ENCODE measurements around the gene SPOCK1. TPM values are rescaled to one million over a fixed set of nuclear protein-coding genes. Genes with fewer than 3 reads are reported as not detected.

Gene SPOCK1
- total and polyA plus RNA-seq, 2 experiments from 2014 or later, result 5.6 to 10.1 TPM

DNA sequence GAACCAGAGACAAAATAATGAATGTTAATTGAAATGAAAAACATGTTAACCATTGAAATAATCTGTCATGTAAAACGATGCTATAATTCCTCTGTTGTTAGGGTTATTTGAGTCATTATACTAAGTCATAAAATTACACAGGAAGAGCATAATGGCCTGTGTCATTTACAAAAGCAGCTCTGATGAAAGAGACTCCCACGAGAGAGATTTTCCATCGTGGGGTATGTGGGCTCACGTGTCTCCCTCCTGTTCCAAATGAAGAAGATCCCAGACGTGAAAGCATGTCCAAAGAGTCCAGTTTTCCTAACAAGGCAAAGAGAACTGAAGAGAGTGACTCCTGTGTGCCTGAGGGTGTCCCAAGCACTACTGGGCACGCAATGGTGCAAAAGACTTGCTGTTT lies 379.8 kb downstream of the SPOCK1 start:
- TF ChIP-seq, protein P1, sequence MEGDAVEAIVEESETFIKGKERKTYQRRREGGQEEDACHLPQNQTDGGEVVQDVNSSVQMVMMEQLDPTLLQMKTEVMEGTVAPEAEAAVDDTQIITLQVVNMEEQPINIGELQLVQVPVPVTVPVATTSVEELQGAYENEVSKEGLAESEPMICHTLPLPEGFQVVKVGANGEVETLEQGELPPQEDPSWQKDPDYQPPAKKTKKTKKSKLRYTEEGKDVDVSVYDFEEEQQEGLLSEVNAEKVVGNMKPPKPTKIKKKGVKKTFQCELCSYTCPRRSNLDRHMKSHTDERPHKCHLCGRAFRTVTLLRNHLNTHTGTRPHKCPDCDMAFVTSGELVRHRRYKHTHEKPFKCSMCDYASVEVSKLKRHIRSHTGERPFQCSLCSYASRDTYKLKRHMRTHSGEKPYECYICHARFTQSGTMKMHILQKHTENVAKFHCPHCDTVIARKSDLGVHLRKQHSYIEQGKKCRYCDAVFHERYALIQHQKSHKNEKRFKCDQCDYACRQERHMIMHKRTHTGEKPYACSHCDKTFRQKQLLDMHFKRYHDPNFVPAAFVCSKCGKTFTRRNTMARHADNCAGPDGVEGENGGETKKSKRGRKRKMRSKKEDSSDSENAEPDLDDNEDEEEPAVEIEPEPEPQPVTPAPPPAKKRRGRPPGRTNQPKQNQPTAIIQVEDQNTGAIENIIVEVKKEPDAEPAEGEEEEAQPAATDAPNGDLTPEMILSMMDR (IDR thresholded peaks at IDR 0.05; ENCODE audit: poor library complexity), result no peak
- TF ChIP-seq EZH2phosphoT487 (IDR thresholded peaks at IDR 0.05; ENCODE audit: low read depth, severe bottlenecking, unreplicated experiment) (no peak), EZH2 (IDR thresholded peaks at IDR 0.05; ENCODE audit: borderline replicate concordance) (no peak)
- 58% methylated on average over 6 of the region's 6 CpGs for WGBS (ENCODE audit: low lambda C conversion rate, missing lambda C conversion rate)
- no peaks in the 10 kb centered on the region for H3K79me2 ChIP-seq
- no peaks in the 10 kb centered on the region for H3K36me3 ChIP-seq (replicated peaks; ENCODE audit: insufficient read depth, low read depth)
- H3K4me3 ChIP-seq, result no peak overlapping the region
- no peak overlapping the region for H2AFZ ChIP-seq
- H3K9me3 ChIP-seq (ENCODE audit: low read depth), result no peaks in the 10 kb centered on the region
- H3K9me2 ChIP-seq (replicated peaks; ENCODE audit: insufficient read depth), result no peaks in the 10 kb centered on the region
- no peaks in the 10 kb centered on the region for H4K20me1 ChIP-seq (ENCODE audit: insufficient read depth, poor library complexity, severe bottlenecking)
- H3K27me3 ChIP-seq, result no peaks in the 10 kb centered on the region
- H3K4me1 ChIP-seq (ENCODE audit: insufficient read depth), result no peaks in the 10 kb centered on the region
- H3K27ac ChIP-seq, result no peak overlapping the region
- DNase-seq (ENCODE audit: low spot score), result no peak
- no peak overlapping the region for H3K4me2 ChIP-seq

GRCh38 chr5:137118629-137119028 lies 380.5 kb downstream of the SPOCK1 start:
- Histone ChIP-seq H3K4me2 (no peak overlapping the region), H3K9me3 (ENCODE audit: low read depth) (no peaks in the 10 kb centered on the region), H3K36me3 (replicated peaks; ENCODE audit: insufficient read depth, low read depth) (no peaks in the 10 kb centered on the region), H3K27ac (no peak overlapping the region), H3K27me3 (no peaks in the 10 kb centered on the region), H2AFZ (no peak overlapping the region), H3K79me2 (no peaks in the 10 kb centered on the region), H3K9me2 (replicated peaks; ENCODE audit: insufficient read depth) (no peaks in the 10 kb centered on the region), H3K4me3 (no peak overlapping the region), H3K4me1 (ENCODE audit: insufficient read depth) (no peaks in the 10 kb centered on the region), H4K20me1 (ENCODE audit: insufficient read depth, poor library complexity, severe bottlenecking) (no peaks in the 10 kb centered on the region)
- TF ChIP-seq EZH2 (IDR thresholded peaks at IDR 0.05; ENCODE audit: borderline replicate concordance), result no peak
- no peak for TF ChIP-seq EZH2phosphoT487 (IDR thresholded peaks at IDR 0.05; ENCODE audit: low read depth, severe bottlenecking, unreplicated experiment)
- TF ChIP-seq, protein P1 (IDR thresholded peaks at IDR 0.05; ENCODE audit: poor library complexity), result no peak
- WGBS (ENCODE audit: low lambda C conversion rate, missing lambda C conversion rate), result 68% methylated on average over 5 of the region's 5 CpGs
- DNase-seq (ENCODE audit: low spot score), result no peak

GRCh38 chr5:137115152-137115551 lies 384.0 kb downstream of the SPOCK1 start:
- no peaks in the 10 kb centered on the region for H3K36me3 ChIP-seq (replicated peaks; ENCODE audit: insufficient read depth, low read depth)
- no peaks in the 10 kb centered on the region for H3K9me2 ChIP-seq (replicated peaks; ENCODE audit: insufficient read depth)
- H3K9me3 ChIP-seq (ENCODE audit: low read depth), result no peaks in the 10 kb centered on the region
- 88% methylated on average over 6 of the region's 6 CpGs for WGBS (ENCODE audit: low lambda C conversion rate, missing lambda C conversion rate)
- TF ChIP-seq EZH2 (IDR thresholded peaks at IDR 0.05; ENCODE audit: borderline replicate concordance), result no peak
- TF ChIP-seq EZH2phosphoT487 (IDR thresholded peaks at IDR 0.05; ENCODE audit: low read depth, severe bottlenecking, unreplicated experiment), result no peak
- TF ChIP-seq, protein P1 (IDR thresholded peaks at IDR 0.05; ENCODE audit: poor library complexity), result no peak
- H3K4me2 ChIP-seq, result no peak overlapping the region
- H3K79me2 ChIP-seq, result no peaks in the 10 kb centered on the region
- no peaks in the 10 kb centered on the region for H3K4me1 ChIP-seq (ENCODE audit: insufficient read depth)
- no peaks in the 10 kb centered on the region for H4K20me1 ChIP-seq (ENCODE audit: insufficient read depth, poor library complexity, severe bottlenecking)
- H2AFZ ChIP-seq, result no peak overlapping the region
- no peak for DNase-seq (ENCODE audit: low spot score)
- H3K27me3 ChIP-seq, result no peaks in the 10 kb centered on the region
- H3K27ac ChIP-seq, result peak overlapping the region; percentile 67
- H3K4me3 ChIP-seq, result no peak overlapping the region

DNA sequence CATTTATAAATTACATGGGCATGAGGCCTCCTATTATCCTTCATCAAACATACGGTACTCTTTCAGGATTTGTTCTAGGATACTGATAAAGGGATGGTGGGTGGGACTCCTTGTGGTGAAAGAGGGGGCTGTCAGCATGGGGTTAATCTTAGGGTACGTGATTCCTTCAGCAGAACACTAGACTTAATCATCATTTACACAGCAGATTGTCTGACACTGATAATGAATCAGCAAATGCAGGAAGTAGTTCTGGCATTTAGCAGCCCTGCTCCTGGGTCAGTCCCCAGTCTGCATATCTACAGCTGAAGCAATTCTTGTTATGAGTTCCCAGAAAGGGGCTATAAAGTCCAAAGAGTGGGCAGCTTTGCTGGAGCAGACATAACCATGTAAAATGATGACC lies 384.6 kb downstream of the SPOCK1 start:
- Histone ChIP-seq H3K79me2 (no peaks in the 10 kb centered on the region), H3K36me3 (replicated peaks; ENCODE audit: insufficient read depth, low read depth) (no peaks in the 10 kb centered on the region), H3K4me3 (no peak overlapping the region), H3K4me2 (peak overlapping the region; percentile 19), H3K4me1 (ENCODE audit: insufficient read depth) (no peaks in the 10 kb centered on the region), H3K9me3 (ENCODE audit: low read depth) (no peaks in the 10 kb centered on the region), H2AFZ (no peak overlapping the region), H4K20me1 (ENCODE audit: insufficient read depth, poor library complexity, severe bottlenecking) (no peaks in the 10 kb centered on the region), H3K27me3 (no peaks in the 10 kb centered on the region), H3K27ac (peak overlapping the region; percentile 67), H3K9me2 (replicated peaks; ENCODE audit: insufficient read depth) (no peaks in the 10 kb centered on the region)
- TF ChIP-seq EZH2phosphoT487 (IDR thresholded peaks at IDR 0.05; ENCODE audit: low read depth, severe bottlenecking, unreplicated experiment) (no peak), EZH2 (IDR thresholded peaks at IDR 0.05; ENCODE audit: borderline replicate concordance) (no peak)
- TF ChIP-seq, protein P1 (IDR thresholded peaks at IDR 0.05; ENCODE audit: poor library complexity), result no peak
- WGBS (ENCODE audit: low lambda C conversion rate, missing lambda C conversion rate), result 24% methylated on average over 2 of the region's 2 CpGs
- DNase-seq (ENCODE audit: low spot score), result peak; percentile 47

All from hepatocyte (in vitro differentiated cells).